ENCODE data around the gene WNT2. TPM values are rescaled to one million over a fixed set of nuclear protein-coding genes. Genes with fewer than 3 reads are reported as not detected.
"Not testable (repeated sequence)": the region's sequence is repeated elsewhere in the genome, so short reads cannot be mapped to it uniquely, and the experiment has no call there.

Gene WNT2
- total RNA-seq, 2 experiments from 2014 or later = not detected

GRCh38 chr7:117269417-117269816 lies 53.4 kb downstream of the WNT2 start:
- ATAC-seq (no peak), DNase-seq (no peak)
- Mint-ChIP-seq H3K4me1 (no peaks in the 10 kb centered on the region), H3K27me3 (no peaks in the 10 kb centered on the region), H3K4me3 (no peak overlapping the region), H3K36me3 (no peaks in the 10 kb centered on the region), H3K27ac (no peak overlapping the region), H3K9me3 (ENCODE audit: low read depth) (no peaks in the 10 kb centered on the region)
- CTCF ChIA-PET = no interaction called here

GRCh38 chr7:117264716-117265115 lies 58.1 kb downstream of the WNT2 start:
- H3K9me3 Mint-ChIP-seq (ENCODE audit: low read depth) = no peaks in the 10 kb centered on the region
- ATAC-seq (no peak), DNase-seq (no peak)
- H3K27me3 Mint-ChIP-seq = peaks cover 6% of the 10 kb centered on the region
- no peaks in the 10 kb centered on the region for H3K36me3 Mint-ChIP-seq
- no peak overlapping the region for H3K27ac Mint-ChIP-seq
- no peaks in the 10 kb centered on the region for H3K4me1 Mint-ChIP-seq
- CTCF ChIA-PET = no interaction called here
- H3K4me3 Mint-ChIP-seq = no peak overlapping the region

- no peak for DNase-seq
- no peak for ATAC-seq
- Mint-ChIP-seq H3K9me3 (ENCODE audit: low read depth) (no peaks in the 10 kb centered on the region), H3K4me3 (no peak overlapping the region), H3K27ac (no peak overlapping the region), H3K36me3 (no peaks in the 10 kb centered on the region), H3K27me3 (peaks cover 6% of the 10 kb centered on the region), H3K4me1 (no peaks in the 10 kb centered on the region)
- CTCF ChIA-PET = no interaction called here
Measured at GRCh38 chr7:117262546-117262945, 60.3 kb downstream of the WNT2 start.

- peaks cover 10% of the 10 kb centered on the region for H3K27me3 Mint-ChIP-seq
- H3K9me3 Mint-ChIP-seq (ENCODE audit: low read depth) = no peaks in the 10 kb centered on the region
- ATAC-seq = no peak
Measured at GRCh38 chr7:117259615-117260014, 63.2 kb downstream of the WNT2 start.

GRCh38 chr7:117251687-117252086 lies 71.2 kb downstream of the WNT2 start:
- peaks cover 4% of the 10 kb centered on the region for H3K27me3 Mint-ChIP-seq
- ATAC-seq (no peak), DNase-seq (no peak)
- H3K9me3 Mint-ChIP-seq (ENCODE audit: low read depth) = no peaks in the 10 kb centered on the region
- no peak overlapping the region for H3K27ac Mint-ChIP-seq
- no peaks in the 10 kb centered on the region for H3K36me3 Mint-ChIP-seq
- CTCF ChIA-PET = no interaction called here
- H3K4me1 Mint-ChIP-seq = no peaks in the 10 kb centered on the region
- H3K4me3 Mint-ChIP-seq = no peak overlapping the region

More at GRCh38 chr7:117259615-117260014, 63.2 kb downstream of the WNT2 start:
- H3K27ac Mint-ChIP-seq = no peak overlapping the region
- no peak overlapping the region for H3K4me3 Mint-ChIP-seq
- no peaks in the 10 kb centered on the region for H3K4me1 Mint-ChIP-seq
- DNase-seq = no peak
- H3K36me3 Mint-ChIP-seq = no peaks in the 10 kb centered on the region
- CTCF ChIA-PET = no interaction called here

- Mint-ChIP-seq H3K9me3 (ENCODE audit: low read depth) (peaks cover 3% of the 10 kb centered on the region), H3K4me1 (no peaks in the 10 kb centered on the region)
Measured at GRCh38 chr7:117250801-117251200, 72.1 kb downstream of the WNT2 start.

GRCh38 chr7:117250245-117250644 lies 72.6 kb downstream of the WNT2 start:
- DNase-seq (no peak), ATAC-seq (no peak)
- Mint-ChIP-seq H3K27ac (no peak overlapping the region), H3K4me1 (no peaks in the 10 kb centered on the region), H3K9me3 (ENCODE audit: low read depth) (peaks cover 3% of the 10 kb centered on the region), H3K36me3 (no peaks in the 10 kb centered on the region), H3K27me3 (peaks cover 3% of the 10 kb centered on the region), H3K4me3 (no peak overlapping the region)
- CTCF ChIA-PET = no interaction called here

More at GRCh38 chr7:117250801-117251200, 72.1 kb downstream of the WNT2 start:
- H3K27me3 Mint-ChIP-seq = peaks cover 4% of the 10 kb centered on the region
- no peak overlapping the region for H3K27ac Mint-ChIP-seq
- no peak overlapping the region for H3K4me3 Mint-ChIP-seq
- H3K36me3 Mint-ChIP-seq = no peaks in the 10 kb centered on the region
- CTCF ChIA-PET = no interaction called here
- no peak for DNase-seq
- ATAC-seq = no peak

- Mint-ChIP-seq H3K9me3 (ENCODE audit: low read depth) (peaks cover 3% of the 10 kb centered on the region), H3K27me3 (no peaks in the 10 kb centered on the region), H3K4me3 (no peak overlapping the region), H3K27ac (no peak overlapping the region), H3K4me1 (no peaks in the 10 kb centered on the region), H3K36me3 (no peaks in the 10 kb centered on the region)
- CTCF ChIA-PET = no interaction called here
- DNase-seq (no peak), ATAC-seq (no peak)
Measured at GRCh38 chr7:117249696-117250095, 73.2 kb downstream of the WNT2 start.

- ATAC-seq (no peak), DNase-seq (no peak)
- Mint-ChIP-seq H3K9me3 (ENCODE audit: low read depth) (peaks cover 3% of the 10 kb centered on the region), H3K36me3 (no peaks in the 10 kb centered on the region), H3K27ac (no peak overlapping the region), H3K27me3 (no peaks in the 10 kb centered on the region), H3K4me1 (no peaks in the 10 kb centered on the region), H3K4me3 (no peak overlapping the region)
- CTCF ChIA-PET = no interaction called here
Measured at GRCh38 chr7:117248829-117249228, 74.0 kb downstream of the WNT2 start.

- Mint-ChIP-seq H3K4me3 (no peak overlapping the region), H3K9me3 (ENCODE audit: low read depth) (peaks cover 3% of the 10 kb centered on the region), H3K4me1 (no peaks in the 10 kb centered on the region), H3K27ac (no peak overlapping the region), H3K36me3 (no peaks in the 10 kb centered on the region), H3K27me3 (no peaks in the 10 kb centered on the region)
- no peak for DNase-seq
- CTCF ChIA-PET = no interaction called here
- ATAC-seq = no peak
Measured at GRCh38 chr7:117247809-117248208, 75.0 kb downstream of the WNT2 start.

- H3K36me3 Mint-ChIP-seq; DNase-seq; H3K4me1 Mint-ChIP-seq; H3K9me3 Mint-ChIP-seq (ENCODE audit: low read depth); ATAC-seq; CTCF ChIA-PET; H3K27ac Mint-ChIP-seq; H3K4me3 Mint-ChIP-seq; H3K27me3 Mint-ChIP-seq: not testable (repeated sequence)
Measured at GRCh38 chr7:117245703-117246102, 77.2 kb downstream of the WNT2 start.

GRCh38 chr7:117243390-117243789 lies 79.5 kb downstream of the WNT2 start:
- CTCF ChIA-PET = no interaction called here
- Mint-ChIP-seq H3K36me3 (no peaks in the 10 kb centered on the region), H3K27me3 (no peaks in the 10 kb centered on the region), H3K9me3 (ENCODE audit: low read depth) (peaks cover 3% of the 10 kb centered on the region), H3K27ac (no peak overlapping the region), H3K4me3 (no peak overlapping the region), H3K4me1 (no peaks in the 10 kb centered on the region)
- no peak for DNase-seq
- no peak for ATAC-seq

- CTCF ChIA-PET = no interaction called here
- Mint-ChIP-seq H3K4me3 (no peak overlapping the region), H3K27ac (no peak overlapping the region), H3K4me1 (no peaks in the 10 kb centered on the region), H3K9me3 (ENCODE audit: low read depth) (peaks cover 1% of the 10 kb centered on the region), H3K27me3 (peaks cover 3% of the 10 kb centered on the region), H3K36me3 (no peaks in the 10 kb centered on the region)
- ATAC-seq = no peak
- no peak for DNase-seq
Measured at GRCh38 chr7:117241088-117241487, 81.8 kb downstream of the WNT2 start.

GRCh38 chr7:117238937-117239336 lies 83.9 kb downstream of the WNT2 start:
- ATAC-seq (no peak), DNase-seq (no peak)
- Mint-ChIP-seq H3K4me1 (no peaks in the 10 kb centered on the region), H3K27ac (no peak overlapping the region), H3K4me3 (no peak overlapping the region), H3K36me3 (no peaks in the 10 kb centered on the region), H3K27me3 (peaks cover 5% of the 10 kb centered on the region), H3K9me3 (ENCODE audit: low read depth) (no peaks in the 10 kb centered on the region)
- CTCF ChIA-PET = no interaction called here

- DNase-seq = no peak
- CTCF ChIA-PET = no interaction called here
- ATAC-seq = no peak
- Mint-ChIP-seq H3K4me1 (no peaks in the 10 kb centered on the region), H3K27me3 (peaks cover 5% of the 10 kb centered on the region), H3K9me3 (ENCODE audit: low read depth) (no peaks in the 10 kb centered on the region), H3K36me3 (no peaks in the 10 kb centered on the region), H3K4me3 (no peak overlapping the region), H3K27ac (no peak overlapping the region)
Measured at GRCh38 chr7:117238472-117238871, 84.4 kb downstream of the WNT2 start.

Data from activated CD8-positive, alpha-beta memory T cell treated with anti-CD3 and anti-CD28 coated beads, Interleukin-2, amount 10 ng/mL, durations not matched to agents 7 days and 5 days (primary cell).